ENCODE data around the gene TMED10.
"Not testable (repeated sequence)": the region's sequence is repeated elsewhere in the genome, so short reads cannot be mapped to it uniquely, and the experiment has no call there.

Gene TMED10

DNA sequence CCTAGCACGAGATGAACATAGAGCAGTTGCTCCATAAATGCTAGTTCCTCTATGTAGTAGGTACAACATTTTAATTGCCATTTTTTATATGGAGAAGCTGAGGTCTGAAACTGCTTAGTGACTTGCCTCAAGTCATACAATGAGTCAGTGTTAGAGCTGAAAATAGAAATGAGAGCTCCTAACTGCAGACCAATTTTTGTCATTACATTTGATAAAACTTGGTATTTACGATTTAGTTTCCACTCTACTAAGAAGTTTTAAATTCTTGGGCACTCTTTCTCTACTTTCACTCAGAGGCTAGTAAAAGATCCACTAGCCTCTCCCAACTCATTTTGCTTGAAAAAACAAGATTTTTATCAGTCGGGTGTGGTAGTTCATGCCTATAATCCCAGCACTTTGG lies 8.1 kb upstream of the TMED10 start:
- DNase-seq (ENCODE audit: insufficient read length, low spot score) (no peak), FAIRE-seq (no peak)
- TF ChIP-seq POLR2A (IDR thresholded peaks at IDR 0.05; ENCODE audit: low read depth, low read length): no peak

- TF ChIP-seq POLR2A (IDR thresholded peaks at IDR 0.05; ENCODE audit: low read depth, low read length): no peak
- DNase-seq (ENCODE audit: insufficient read length, low spot score): no peak
- FAIRE-seq: no peak
Observed at GRCh38 chr14:75184039-75184438, 7.6 kb upstream of the TMED10 start.

- no peak for DNase-seq (ENCODE audit: insufficient read length, low spot score)
- no peak for TF ChIP-seq POLR2A (IDR thresholded peaks at IDR 0.05; ENCODE audit: low read depth, low read length)
- FAIRE-seq: no peak
Observed at GRCh38 chr14:75183225-75183624, 6.8 kb upstream of the TMED10 start.

- no peak for TF ChIP-seq POLR2A (IDR thresholded peaks at IDR 0.05; ENCODE audit: low read depth, low read length)
- FAIRE-seq (no peak), DNase-seq (ENCODE audit: insufficient read length, low spot score) (no peak)
Observed at GRCh38 chr14:75182821-75183220, 6.4 kb upstream of the TMED10 start.

DNA sequence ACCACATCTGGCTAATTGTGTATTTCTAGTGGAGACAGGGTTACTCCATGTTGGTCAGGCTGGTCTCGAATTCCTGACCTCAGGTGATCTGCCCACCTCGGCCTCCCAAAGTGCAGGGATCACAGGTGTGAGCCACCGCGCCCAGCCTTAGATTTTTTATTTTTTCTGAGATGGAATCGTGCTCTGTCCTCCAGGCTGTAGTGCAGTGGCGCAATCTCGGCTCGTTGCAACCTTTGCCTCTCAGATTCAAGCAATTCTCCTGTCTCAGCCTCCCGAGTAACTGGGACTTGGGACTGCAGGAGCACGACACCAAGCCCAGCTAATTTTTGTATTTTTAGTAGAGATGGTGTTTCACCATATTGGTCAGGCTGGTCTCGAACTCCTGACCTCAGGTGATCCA lies 5.8 kb upstream of the TMED10 start:
- not testable (repeated sequence) for FAIRE-seq; DNase-seq (ENCODE audit: insufficient read length, low spot score)

DNA sequence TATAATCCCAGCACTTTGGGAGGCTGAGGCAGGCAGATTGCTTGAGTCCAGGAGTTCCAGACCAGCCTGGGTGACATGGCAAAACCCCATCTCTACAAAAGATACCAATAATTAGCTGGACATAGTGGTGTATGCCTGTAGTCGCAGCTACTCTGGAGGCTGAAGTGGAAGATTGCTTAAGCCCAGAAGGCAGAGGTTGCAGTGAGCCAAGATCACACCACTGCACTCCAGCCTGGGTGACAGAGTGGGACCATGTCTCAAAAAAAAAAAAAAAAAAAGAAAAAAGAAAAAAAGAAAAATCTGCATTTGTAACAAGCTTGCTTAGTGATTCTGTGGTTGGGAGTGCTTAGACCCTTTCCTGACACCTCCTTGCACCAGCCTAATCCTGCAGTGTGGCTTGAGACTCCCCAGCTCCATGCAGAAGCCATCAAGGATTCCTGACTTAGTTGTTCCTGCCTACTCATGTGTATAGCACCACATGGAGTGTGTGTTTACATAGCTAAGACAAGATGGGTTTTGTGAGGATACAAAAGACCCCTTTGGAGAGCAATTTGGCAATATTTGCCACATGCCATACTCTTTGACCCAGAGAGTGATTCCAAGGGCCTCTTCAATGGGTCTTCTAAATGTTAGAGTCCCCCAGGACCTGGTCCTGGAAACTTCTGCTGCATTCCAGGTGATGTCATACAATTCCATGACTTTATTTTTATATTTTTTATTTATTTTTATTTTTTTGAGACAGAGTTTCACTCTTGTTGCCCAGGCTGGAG lies 5.1 kb upstream of the TMED10 start:
- no peak for DNase-seq (ENCODE audit: insufficient read length, low spot score)
- no peak for TF ChIP-seq POLR2A (IDR thresholded peaks at IDR 0.05; ENCODE audit: low read depth, low read length)
- FAIRE-seq: no peak

DNA sequence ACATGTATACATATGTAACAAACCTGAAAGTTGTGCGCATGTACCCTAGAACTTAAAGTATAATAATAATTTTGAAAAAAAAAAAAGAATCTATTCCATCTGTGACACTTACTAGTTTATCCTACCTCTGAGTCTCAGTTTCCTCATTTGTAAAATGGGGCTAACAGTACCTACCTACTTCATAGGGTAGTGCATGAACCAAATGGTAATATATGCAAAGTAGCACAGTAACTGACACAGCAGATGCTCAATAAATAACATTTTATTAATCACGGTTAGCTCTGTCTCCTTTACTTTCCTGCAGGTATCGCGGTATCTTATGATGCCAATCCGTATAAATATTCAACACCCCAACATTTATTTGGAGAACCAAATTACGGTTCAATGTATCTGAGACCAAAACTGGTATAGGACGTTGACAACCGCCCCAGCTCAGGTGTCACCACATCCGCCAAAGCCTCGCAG lies 703 bp downstream of the TMED10 start:
- DNase-seq (ENCODE audit: insufficient read length, low spot score) (no peak), FAIRE-seq (no peak)
- no peak for TF ChIP-seq POLR2A (IDR thresholded peaks at IDR 0.05; ENCODE audit: low read depth, low read length)

- no peak for FAIRE-seq
- TF ChIP-seq POLR2A (IDR thresholded peaks at IDR 0.05; ENCODE audit: low read depth, low read length): no peak
- DNase-seq (ENCODE audit: insufficient read length, low spot score): no peak
Observed at GRCh38 chr14:75174066-75174465, 2.3 kb downstream of the TMED10 start.

GRCh38 chr14:75170772-75171171 lies 5.6 kb downstream of the TMED10 start:
- DNase-seq (ENCODE audit: insufficient read length, low spot score) (no peak), FAIRE-seq (no peak)
- TF ChIP-seq POLR2A (IDR thresholded peaks at IDR 0.05; ENCODE audit: low read depth, low read length): no peak

- no peak for TF ChIP-seq POLR2A (IDR thresholded peaks at IDR 0.05; ENCODE audit: low read depth, low read length)
- DNase-seq (ENCODE audit: insufficient read length, low spot score) (no peak), FAIRE-seq (no peak)
Observed at GRCh38 chr14:75168586-75169335, 7.7 kb downstream of the TMED10 start.

DNA sequence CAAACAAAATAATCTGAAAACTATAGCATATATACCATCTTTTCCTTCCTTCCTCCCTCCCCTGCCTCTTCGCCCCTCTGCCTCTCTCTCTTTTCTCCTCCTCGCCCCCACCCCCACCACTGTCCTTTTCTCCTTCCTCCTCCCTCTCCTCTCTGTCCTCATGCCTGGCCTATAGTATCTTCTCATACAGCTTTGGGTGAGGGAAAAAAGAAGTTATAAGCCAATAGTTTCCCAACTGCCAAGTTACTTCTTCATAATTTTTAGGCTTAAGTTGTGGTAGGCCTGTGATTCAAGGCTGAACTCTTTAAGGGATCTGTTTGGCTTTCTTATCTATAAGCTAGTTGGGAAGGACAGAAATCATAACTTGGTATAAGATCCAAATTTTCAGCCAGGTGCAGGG lies 9.1 kb downstream of the TMED10 start:
- no peak for TF ChIP-seq POLR2A (IDR thresholded peaks at IDR 0.05; ENCODE audit: low read depth, low read length)
- FAIRE-seq (no peak), DNase-seq (ENCODE audit: insufficient read length, low spot score) (no peak)

GRCh38 chr14:75165586-75166391 lies 10.6 kb downstream of the TMED10 start:
- DNase-seq (ENCODE audit: insufficient read length, low spot score) (no peak), FAIRE-seq (no peak)
- TF ChIP-seq POLR2A (IDR thresholded peaks at IDR 0.05; ENCODE audit: low read depth, low read length): no peak

DNA sequence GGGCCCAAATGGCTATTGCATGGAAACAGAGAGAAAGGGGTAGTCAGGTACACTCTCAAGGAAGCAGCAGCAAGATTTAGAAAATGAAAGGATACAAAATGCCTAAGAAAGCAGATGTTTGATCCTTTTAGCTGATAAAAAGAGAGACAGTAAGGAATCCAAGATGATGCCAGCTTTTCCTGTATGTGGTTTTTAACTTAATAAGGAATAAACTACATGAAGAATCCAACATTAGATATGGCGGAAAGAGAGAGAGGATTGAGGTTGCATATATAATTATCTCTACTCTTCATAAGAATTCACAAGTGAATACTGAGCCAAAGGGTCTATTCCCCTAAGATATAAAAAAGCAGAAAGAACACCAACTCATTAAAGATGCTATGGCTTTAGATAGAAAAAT lies 11.6 kb downstream of the TMED10 start:
- no peak for FAIRE-seq
- no peak for DNase-seq (ENCODE audit: insufficient read length, low spot score)
- no peak for TF ChIP-seq POLR2A (IDR thresholded peaks at IDR 0.05; ENCODE audit: low read depth, low read length)

- no peak for TF ChIP-seq POLR2A (IDR thresholded peaks at IDR 0.05; ENCODE audit: low read depth, low read length)
- no peak for DNase-seq (ENCODE audit: insufficient read length, low spot score)
- FAIRE-seq: no peak
Observed at GRCh38 chr14:75163677-75164076, 12.7 kb downstream of the TMED10 start.

Measured in H54 (cell line).